NB4 (cell line): Measurements from ENCODE around the gene MEX3D.

Experiments used
- MYC ChIP-seq: IDR thresholded peaks from 2 replicates; pipeline ENCODE4 v1.6.1; 2011; ENCODE audit warnings: low read depth, low read length
- POLR2A ChIP-seq: IDR thresholded peaks from 2 replicates; pipeline ENCODE4 v1.6.1; 2011; ENCODE audit warnings: mild to moderate bottlenecking; ENCODE audit not compliant: insufficient read length; ENCODE audit errors: extremely low read depth
- TF ChIP-seq, protein P1 (sequence below): IDR thresholded peaks from one replicate; pipeline ENCODE4 v1.5.1; 2012; ENCODE audit warnings: low read depth, low read length
- TF ChIP-seq, protein P2 (sequence below): IDR thresholded peaks from 2 replicates; pipeline ENCODE4 v1.6.1; 2011; ENCODE audit warnings: low read depth, low read length

- TF ChIP-seq, protein P1, sequence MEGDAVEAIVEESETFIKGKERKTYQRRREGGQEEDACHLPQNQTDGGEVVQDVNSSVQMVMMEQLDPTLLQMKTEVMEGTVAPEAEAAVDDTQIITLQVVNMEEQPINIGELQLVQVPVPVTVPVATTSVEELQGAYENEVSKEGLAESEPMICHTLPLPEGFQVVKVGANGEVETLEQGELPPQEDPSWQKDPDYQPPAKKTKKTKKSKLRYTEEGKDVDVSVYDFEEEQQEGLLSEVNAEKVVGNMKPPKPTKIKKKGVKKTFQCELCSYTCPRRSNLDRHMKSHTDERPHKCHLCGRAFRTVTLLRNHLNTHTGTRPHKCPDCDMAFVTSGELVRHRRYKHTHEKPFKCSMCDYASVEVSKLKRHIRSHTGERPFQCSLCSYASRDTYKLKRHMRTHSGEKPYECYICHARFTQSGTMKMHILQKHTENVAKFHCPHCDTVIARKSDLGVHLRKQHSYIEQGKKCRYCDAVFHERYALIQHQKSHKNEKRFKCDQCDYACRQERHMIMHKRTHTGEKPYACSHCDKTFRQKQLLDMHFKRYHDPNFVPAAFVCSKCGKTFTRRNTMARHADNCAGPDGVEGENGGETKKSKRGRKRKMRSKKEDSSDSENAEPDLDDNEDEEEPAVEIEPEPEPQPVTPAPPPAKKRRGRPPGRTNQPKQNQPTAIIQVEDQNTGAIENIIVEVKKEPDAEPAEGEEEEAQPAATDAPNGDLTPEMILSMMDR: no peak
- TF ChIP-seq POLR2A (no peak), MYC (no peak)
- TF ChIP-seq, protein P2, sequence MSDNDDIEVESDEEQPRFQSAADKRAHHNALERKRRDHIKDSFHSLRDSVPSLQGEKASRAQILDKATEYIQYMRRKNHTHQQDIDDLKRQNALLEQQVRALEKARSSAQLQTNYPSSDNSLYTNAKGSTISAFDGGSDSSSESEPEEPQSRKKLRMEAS: no peak
Measured at GRCh38 chr19:1584500-1585242, 16.5 kb upstream of the MEX3D start.
